HG02840 (cell line): ENCODE measurements around the gene INVS.

Experiments used
- ATAC-seq: cut with Tn5 transposase; IDR thresholded peaks from one replicate; pipeline ENCODE4 v1.9.1; 2021; ENCODE audit warnings: mild to moderate bottlenecking, moderate library complexity, moderate number of reproducible peaks; ENCODE audit not compliant: unreplicated experiment, low FRiP score

Gene INVS

GRCh38 chr9:100186356-100186755 is 87.3 kb downstream of the INVS start:
- ATAC-seq = no peak

GRCh38 chr9:100190339-100190738 is 91.3 kb downstream of the INVS start:
- no peak for ATAC-seq

GRCh38 chr9:100191264-100191663 is 92.2 kb downstream of the INVS start:
- no peak for ATAC-seq

- no peak for ATAC-seq
Measured at GRCh38 chr9:100193078-100193477, 94.0 kb downstream of the INVS start.

GRCh38 chr9:100196215-100196614 is 97.2 kb downstream of the INVS start:
- no peak for ATAC-seq

- no peak for ATAC-seq
Measured at GRCh38 chr9:100196828-100197227, 97.8 kb downstream of the INVS start.

GRCh38 chr9:100197553-100197952 is 98.5 kb downstream of the INVS start:
- ATAC-seq = no peak

- ATAC-seq = no peak
Measured at GRCh38 chr9:100202806-100203205, 103.8 kb downstream of the INVS start.

- no peak for ATAC-seq
Measured at GRCh38 chr9:100204796-100205195, 105.8 kb downstream of the INVS start.

GRCh38 chr9:100206899-100207298 is 107.9 kb downstream of the INVS start:
- ATAC-seq = no peak

- ATAC-seq = no peak
Measured at GRCh38 chr9:100208673-100209072, 109.6 kb downstream of the INVS start.

- ATAC-seq = no peak
Measured at GRCh38 chr9:100211476-100211875, 112.4 kb downstream of the INVS start.

- no peak for ATAC-seq
Measured at GRCh38 chr9:100213730-100214477, 114.9 kb downstream of the INVS start.

- ATAC-seq = peak; percentile 65
Measured at GRCh38 chr9:100216178-100216787, 117.2 kb downstream of the INVS start.

- no peak for ATAC-seq
Measured at GRCh38 chr9:100217536-100217935, 118.5 kb downstream of the INVS start.

- ATAC-seq = no peak
Measured at GRCh38 chr9:100219347-100219746, 120.3 kb downstream of the INVS start.

GRCh38 chr9:100220936-100221335 is 121.9 kb downstream of the INVS start:
- ATAC-seq = no peak

- no peak for ATAC-seq
Measured at GRCh38 chr9:100221538-100221937, 122.5 kb downstream of the INVS start.

GRCh38 chr9:100222674-100223073 is 123.6 kb downstream of the INVS start:
- ATAC-seq = no peak

- ATAC-seq = no peak
Measured at GRCh38 chr9:100227636-100228035, 128.6 kb downstream of the INVS start.

- no peak for ATAC-seq
Measured at GRCh38 chr9:100228352-100228869, 129.4 kb downstream of the INVS start.

- ATAC-seq = no peak
Measured at GRCh38 chr9:100229136-100229535, 130.1 kb downstream of the INVS start.
